Stimulated activated CD4-positive, alpha-beta T cell treated with anti-CD3 and anti-CD28 coated beads, Interleukin-2, amount 100 ng/mL, for 4 hours (primary cell): Measurements from ENCODE around the gene CACNA1D.

Experiments
- DNase-seq: peaks from one replicate; pipeline ENCODE4 v3.0.0-alpha.2; 2020; ENCODE audit warnings: low read depth

CACNA1D gene

DNA sequence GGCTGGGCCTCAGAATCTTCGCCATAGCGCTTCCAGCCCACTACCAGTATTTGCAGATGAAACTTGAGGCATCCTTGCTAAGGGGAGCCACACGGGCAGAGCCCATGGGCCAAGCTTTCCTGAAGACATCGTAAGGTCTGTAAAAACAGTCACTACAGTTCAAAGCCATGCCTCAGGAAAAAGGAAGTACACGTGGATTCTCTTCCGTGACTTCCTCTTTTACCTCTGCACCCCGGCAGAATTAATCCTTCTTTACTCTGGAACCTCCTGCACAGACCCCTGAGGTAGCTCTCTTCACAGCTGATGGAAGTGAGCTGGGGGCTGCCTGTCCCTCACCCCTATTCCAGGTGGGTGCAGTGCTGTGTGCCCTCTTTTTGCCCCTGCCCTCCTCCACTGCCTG is 222.6 kb downstream of the CACNA1D start:
- DNase-seq, result no peak

DNA sequence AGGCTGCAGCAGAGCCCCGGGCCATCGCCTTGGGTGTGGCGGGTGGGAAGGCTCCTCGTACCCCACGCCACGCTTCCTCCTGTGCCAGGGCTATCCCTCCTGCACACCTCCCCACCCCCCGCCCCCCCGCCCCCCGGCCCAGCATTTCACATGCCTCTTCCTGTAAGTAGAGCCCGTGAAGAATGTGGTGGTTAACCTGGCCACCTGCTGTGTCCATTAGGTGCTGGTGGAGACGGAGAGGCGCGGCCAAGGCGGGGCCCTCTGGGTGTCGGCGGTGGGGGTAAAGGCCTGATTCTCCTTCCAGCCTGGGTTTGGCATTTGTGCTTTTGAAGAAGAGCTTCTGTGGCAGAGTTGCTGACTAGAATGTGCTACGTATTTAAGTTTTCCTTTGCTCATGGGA is 224.1 kb downstream of the CACNA1D start:
- DNase-seq, result no peak

DNA sequence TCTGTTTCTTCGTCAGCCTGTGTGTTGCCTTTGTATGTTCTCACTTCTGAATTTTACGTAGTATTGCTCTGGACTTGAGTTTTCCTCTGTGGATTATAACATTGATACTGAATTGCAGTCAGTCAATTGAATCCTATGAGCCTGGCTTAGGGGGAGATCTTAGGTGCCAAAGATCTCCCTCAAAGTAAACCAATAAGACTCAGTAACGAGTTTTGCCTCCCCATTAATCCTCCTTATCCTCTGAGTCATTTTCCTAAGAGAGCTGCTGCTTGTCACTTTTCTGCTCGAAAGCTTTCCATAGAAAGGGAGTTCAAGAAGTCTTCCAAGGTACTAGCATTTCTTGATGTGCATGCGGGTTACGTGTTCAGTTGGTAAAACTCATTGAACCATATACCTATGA is 225.4 kb downstream of the CACNA1D start:
- no peak for DNase-seq

GRCh38 chr3:53721187-53722119 is 227.0 kb downstream of the CACNA1D start:
- no peak for DNase-seq

DNA sequence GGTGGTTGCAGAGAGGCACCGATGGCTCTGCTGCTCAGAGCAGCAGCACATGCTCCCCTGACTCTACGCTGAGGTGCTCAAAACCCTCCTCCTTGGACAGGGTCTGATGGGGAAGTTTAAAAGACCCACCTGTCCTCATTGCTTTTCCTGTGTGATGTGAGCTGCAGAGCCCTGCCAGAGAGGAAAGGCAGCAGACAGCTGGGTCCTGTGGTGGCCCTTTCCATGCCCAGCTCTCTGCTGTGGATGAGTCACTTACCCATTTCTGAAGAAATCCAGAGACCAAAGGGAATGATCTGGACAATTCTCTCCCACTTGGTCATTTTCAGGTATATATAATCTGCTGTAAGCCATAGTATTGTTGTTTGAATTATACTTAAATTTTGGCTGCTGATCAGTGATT is 230.2 kb downstream of the CACNA1D start:
- DNase-seq, result no peak

DNA sequence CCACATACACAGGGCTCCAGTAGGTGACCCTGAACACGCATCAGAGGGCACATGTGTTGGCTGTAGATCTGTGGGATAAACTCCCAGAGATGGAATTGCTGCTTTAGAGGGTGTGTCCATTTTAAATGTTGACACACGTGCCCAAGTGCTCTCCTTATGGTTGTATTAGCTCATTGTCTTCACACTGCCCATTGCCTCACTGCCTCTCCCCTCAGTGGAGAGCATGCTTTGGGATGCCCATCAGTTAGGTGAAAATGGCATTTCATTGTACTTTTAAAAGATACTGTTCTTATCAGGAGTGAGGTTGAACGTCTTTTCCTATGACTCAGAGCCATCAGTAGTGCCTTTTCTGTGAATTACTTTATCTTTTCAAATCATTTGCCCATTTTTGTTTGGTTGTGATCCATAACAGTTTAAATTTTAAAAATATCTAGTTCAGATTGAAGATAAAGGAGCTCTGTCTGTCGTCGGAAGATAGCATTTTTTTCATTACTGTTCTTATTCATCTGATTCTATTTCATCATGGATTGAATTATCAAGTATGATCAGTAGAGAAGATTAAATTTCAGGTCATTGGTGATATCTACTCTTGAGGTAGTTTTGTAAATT is 231.1 kb downstream of the CACNA1D start:
- DNase-seq, result no peak

GRCh38 chr3:53726643-53727042 is 232.2 kb downstream of the CACNA1D start:
- no peak for DNase-seq

GRCh38 chr3:53728606-53729005 is 234.2 kb downstream of the CACNA1D start:
- no peak for DNase-seq

DNA sequence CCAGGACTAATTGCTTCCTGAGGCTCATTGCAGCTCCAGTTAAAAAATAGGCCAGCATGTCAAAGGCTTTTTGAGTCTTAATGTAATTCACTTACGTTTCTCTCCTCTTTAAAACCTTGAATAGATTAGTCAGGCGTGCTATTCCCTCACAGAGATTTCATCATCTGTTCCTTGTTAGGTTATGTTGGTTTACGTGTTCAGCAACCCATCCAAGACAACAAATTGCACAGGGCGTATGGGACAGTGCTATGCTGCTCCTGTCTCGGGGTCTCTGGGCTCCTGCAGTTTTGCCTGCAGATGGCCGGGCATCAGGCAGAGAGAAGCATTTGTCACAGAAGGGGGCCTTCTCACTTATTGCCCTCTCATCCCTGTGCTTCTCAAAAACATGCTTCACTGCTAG is 234.7 kb downstream of the CACNA1D start:
- DNase-seq, result no peak

DNA sequence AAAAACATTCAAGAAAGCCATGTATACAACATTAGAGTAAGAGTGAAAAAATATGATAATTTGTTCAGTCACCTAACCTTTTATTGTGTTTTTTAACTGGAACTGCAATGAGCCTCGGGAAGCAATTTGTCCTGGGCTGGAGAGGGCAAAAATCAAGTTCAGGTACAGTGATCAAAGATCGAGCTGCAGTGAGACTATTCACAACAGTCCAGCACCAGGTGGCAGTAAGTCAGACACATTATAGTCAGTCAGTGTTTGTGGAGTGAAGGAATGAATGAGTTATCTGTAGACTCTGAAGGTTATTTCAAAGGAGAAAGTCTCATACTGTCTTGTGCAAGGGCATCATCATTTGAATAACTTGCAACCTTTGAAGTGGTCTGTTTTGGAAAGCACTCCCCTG is 235.2 kb downstream of the CACNA1D start:
- no peak for DNase-seq

DNA sequence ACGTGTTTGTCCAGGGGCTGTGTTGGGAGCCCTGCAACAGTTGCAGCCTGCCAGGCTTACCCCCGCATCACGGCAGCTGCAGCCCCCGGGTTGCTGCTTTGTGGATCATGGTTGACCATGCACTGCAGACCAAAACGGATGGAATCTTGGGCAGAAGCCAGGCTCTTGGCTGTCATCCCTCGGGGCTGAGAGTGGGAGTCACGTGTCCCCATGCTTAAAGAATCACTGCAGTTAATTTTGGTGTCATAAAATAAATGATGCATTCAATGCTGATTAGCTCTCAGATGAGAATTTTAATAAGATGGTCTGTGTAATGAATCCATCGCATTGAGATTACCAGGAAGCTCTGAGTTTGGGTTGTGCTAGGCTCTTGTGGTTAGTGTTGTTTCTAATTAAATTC is 236.2 kb downstream of the CACNA1D start:
- no peak for DNase-seq

- DNase-seq, result no peak
These were observed 237.7 kb downstream of the CACNA1D start for GRCh38 chr3:53731934-53732624.

GRCh38 chr3:53733446-53733845 is 239.0 kb downstream of the CACNA1D start:
- DNase-seq, result no peak

- no peak for DNase-seq
These were observed 245.6 kb downstream of the CACNA1D start for GRCh38 chr3:53739966-53740365.

DNA sequence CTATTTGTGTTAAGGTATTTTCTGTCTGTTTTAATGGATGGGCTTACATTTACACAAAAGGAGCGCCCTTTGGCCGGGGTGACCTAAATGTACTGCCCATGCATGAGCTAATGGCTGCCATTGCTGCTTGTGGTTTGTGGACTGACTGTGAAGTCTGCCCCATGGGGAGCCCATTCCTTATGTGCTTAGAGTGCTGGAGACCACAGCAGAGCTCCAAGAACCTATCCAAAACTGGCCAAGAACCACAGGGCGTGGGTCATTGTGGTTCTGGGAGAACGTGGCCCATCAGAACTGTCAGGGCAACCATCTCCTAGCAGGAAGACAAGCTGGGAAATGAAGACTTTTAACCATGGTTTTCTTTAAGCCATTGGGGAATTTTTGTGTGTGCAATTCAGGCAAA is 246.5 kb downstream of the CACNA1D start:
- DNase-seq, result no peak

DNA sequence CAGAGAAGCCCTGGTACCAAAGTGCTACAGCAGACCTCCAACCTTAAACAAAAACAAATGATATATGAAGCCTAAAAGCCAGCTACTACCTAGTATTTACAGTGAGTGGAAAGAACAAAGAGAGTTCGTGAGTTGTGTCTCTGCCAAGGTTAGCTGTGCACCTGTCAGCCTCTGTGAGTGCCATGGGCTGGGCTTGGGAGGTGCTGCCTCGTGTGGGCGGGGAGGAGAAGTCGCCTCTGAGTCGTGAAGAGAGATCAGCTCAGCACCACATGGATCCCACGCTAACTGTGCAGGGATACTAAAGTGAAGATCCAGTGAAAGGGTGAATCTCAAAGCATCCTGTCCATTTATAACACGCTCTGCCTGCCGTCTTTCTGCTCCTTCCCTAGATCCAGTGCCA is 249.9 kb downstream of the CACNA1D start:
- no peak for DNase-seq

DNA sequence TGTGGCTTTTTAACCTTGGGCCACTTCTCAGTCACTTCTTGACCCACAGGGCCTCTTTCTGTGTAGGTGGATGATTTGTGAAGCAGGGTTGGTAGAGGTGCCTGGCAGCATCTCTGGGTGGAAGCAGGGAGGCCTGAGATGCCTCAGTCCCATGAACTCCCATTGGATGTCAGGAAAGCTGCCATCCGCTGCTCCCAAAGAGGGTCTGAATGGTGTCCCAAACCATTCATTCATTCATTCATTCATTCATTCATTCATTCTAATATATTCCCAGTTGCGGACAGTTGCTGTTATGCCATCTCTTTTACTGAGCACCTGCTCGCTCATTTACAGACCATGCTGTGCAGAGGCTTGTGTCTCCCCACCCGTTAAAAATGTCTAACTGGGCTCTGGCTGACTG is 253.1 kb downstream of the CACNA1D start:
- no peak for DNase-seq

GRCh38 chr3:53748512-53749271 is 254.3 kb downstream of the CACNA1D start:
- no peak for DNase-seq

DNA sequence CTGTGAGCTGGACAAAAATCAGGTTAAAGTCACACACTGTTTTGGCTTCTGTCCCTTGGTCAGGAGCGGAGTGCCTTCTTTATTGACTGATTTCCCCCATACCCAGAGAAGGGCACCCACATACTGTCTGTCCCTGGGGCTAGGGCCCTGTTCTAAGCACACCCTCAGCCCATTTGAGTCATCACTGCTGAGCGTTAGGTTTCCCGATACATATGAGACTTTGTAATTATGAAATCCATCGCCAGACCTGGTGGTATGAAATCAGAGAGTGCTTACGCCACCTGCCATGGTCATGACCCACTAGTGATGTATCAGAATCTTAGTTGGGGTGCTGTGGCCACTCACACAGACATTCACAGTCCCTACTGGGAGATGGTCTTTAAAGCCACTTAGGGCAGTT is 255.0 kb downstream of the CACNA1D start:
- DNase-seq, result no peak

- DNase-seq, result no peak
These were observed 256.1 kb downstream of the CACNA1D start for GRCh38 chr3:53750253-53751210.
